NOMO-1 (cell line): ENCODE measurements around the gene DNAH17.
A peak's percentile ranks its signal among the peaks of the same experiment; 100 is the strongest.

ENCODE experiments used
- DNase-seq, 2 experiments: peaks; one replicate each; lab custom pipeline; 2025; ENCODE audit not compliant: unreplicated experiment in 2 of 2; lab: John Stamatoyannopoulos, UW

Gene DNAH17

DNA sequence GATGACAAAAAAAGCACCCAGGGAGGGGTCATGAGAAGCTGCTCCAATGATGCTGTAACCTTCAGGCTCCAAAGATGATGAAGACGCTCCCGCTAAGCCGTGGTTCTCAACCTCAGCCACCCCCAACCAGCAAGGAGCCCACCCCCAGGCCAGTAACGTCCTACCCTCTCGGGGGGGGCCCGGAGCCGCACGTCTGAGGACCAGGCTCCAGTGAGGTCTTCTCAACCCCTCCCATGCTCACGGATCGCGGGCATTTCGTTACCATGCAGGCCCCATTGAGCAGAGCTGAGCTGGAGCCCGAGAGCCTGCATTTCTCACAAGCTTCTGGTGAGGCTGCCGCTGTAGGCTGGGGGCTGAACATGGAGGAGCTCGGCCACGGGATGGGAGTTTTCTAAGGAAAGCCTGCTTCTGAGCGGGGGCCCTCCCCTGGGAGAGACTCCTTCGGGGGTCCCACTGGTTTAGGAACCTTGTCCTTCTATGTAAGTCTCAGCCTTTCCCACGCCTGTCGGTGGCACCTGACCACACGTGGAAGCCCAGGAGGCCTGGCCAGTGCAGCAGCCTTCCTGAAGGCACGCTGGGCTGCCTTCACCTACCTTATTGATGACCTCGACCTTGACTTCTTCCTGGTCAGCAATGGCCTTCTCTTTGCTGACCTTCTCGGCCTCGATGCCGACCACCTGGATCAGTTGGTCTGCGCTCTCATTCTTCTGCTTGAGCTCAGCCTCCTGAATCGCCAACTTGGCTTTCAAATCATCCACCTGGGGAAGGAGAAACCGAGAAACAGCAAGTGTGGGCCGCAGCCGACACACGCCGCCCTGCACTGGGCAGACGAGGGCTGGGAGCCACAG lies 116.0 kb downstream of the DNAH17 start:
- DNase-seq, result no peak

- DNase-seq, result no peak
Observed at GRCh38 chr17:78460176-78460675, 117.0 kb downstream of the DNAH17 start.

DNA sequence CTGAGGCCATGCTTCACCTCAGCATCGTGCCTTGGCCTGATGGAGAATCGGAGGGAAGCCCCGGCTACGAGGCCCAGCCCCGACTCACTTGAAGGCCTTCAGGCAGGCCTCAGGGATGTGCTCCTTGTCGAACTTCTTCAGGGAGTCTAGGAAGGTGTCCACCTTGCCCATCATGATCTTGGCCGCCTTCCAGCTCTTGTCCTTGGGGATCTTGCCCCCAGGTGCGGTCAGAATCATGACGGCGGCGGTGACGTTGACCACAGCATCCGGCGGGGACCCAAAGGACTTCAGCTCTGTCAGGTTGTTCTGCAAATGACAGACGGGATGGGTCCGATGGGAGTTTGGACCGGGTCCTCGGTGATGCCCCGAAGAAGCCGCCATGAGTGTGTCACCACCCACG lies 117.5 kb downstream of the DNAH17 start:
- no peak for DNase-seq

DNA sequence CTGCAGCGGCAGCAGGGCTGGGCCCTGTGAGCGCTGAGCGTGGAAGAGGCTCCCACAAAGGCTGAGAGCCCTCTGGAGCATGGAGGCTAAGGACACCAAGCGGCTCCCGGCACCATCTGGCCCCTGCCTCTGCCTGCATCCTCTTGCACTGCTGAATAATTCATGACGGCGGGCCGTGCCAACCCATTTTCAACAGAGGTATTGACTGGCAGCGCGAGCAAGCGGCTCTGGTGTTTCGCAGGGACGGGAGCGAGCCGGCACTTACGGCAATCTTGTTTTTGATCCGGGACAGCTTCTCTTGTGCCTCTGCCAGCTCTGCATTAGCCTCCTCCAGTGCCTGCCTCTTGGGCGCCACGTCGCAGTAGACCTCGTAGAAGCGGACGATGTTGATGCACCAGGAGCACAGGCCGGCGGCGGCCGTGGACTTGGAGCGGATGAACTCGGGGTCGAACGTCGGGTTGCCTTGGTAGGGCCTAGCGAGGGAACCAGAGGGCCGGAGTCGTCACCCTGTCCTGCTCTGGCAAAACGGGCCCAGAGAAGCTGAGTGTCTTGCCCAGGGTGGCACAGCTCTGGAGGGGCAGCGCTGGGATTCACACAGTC lies 118.4 kb downstream of the DNAH17 start:
- no peak for DNase-seq

GRCh38 chr17:78458091-78458490 lies 119.1 kb downstream of the DNAH17 start:
- DNase-seq, result no peak

DNA sequence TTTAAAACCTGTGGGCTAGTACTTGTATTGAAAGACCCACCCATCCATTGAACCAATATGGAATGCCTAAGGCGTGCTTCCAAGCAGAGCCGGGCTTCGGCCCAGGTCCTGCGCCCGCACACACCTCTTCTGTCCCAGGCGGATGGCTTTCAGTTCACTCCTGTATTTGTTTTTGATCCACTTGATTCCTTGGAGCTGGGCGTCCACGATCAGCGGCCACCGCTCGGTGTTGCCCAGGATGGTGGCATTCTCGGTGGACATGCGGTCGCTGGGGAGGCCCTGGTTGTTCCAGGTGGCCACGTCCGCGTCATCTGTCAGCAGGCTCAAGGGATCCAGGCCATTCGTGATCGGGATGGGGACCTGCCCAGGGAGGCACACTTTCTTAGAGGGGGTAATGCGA lies 122.8 kb downstream of the DNAH17 start:
- DNase-seq, result no peak

DNA sequence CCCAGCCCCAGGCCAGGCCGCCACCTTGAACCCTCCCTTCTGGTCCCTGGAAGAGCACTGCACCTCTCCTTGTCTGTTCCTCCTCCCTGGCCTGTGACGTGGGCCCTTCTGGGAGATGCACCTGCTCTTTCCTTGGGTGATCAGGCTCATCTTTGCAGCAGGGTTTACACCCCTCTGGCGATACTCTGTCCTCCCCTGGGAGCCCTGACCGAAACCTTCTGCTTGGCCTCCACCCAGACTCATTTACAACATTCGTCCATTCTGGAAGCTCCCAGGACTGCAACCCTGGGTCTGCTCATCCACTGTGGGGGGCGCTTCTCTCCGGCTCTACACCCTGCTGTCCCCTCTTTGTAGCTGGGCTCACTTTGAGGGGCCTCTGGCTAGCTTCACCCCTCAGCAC lies 125.4 kb downstream of the DNAH17 start:
- DNase-seq, result no peak

- DNase-seq, result peak; percentile 17 to 32
Observed at GRCh38 chr17:78450696-78451345, 126.4 kb downstream of the DNAH17 start.

- DNase-seq, result no peak
Observed at GRCh38 chr17:78449983-78450595, 127.1 kb downstream of the DNAH17 start.

GRCh38 chr17:78448356-78448993 lies 128.7 kb downstream of the DNAH17 start:
- DNase-seq, result no peak

DNA sequence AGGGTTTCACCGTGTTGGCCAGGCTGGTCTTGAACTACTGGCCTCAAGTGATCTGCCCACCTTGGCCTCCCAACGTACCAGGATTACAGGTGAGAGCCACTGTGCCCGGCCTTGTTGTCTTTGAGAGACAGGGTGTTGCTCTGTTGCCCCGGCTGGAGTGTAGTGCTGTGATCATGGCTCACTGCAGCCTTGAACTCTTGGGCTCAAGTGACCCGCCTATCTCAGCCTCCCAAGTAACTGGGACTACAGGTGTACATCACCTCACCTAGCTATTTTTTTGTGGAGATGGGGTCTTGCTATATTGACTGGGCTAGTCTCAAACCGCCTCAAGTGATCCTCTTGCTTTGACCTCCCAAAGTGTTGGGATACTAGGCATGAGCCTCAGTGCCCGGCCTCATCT lies 130.4 kb downstream of the DNAH17 start:
- no peak for DNase-seq

DNA sequence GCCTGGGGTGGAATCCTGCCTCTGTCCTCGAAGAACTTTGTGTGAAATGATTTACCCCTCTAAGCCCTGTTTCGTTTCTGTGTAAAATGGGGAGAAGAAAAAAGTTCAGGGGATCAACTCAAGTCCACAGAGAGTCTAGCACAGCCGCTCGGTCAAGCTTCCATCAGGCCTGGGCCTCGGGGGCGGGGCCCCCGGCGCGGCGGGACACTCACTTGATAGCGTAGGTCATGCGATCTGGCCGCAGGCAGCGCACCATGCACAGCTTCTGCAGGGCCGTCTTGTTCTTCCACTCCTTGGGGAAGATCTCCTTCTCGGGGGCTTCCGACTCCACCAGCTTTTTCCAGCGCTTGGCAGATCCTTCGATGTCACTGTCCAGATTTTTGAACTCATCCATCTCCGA lies 132.8 kb downstream of the DNAH17 start:
- no peak for DNase-seq

GRCh38 chr17:78442648-78443218 lies 134.5 kb downstream of the DNAH17 start:
- peak; percentile 97 for DNase-seq

DNA sequence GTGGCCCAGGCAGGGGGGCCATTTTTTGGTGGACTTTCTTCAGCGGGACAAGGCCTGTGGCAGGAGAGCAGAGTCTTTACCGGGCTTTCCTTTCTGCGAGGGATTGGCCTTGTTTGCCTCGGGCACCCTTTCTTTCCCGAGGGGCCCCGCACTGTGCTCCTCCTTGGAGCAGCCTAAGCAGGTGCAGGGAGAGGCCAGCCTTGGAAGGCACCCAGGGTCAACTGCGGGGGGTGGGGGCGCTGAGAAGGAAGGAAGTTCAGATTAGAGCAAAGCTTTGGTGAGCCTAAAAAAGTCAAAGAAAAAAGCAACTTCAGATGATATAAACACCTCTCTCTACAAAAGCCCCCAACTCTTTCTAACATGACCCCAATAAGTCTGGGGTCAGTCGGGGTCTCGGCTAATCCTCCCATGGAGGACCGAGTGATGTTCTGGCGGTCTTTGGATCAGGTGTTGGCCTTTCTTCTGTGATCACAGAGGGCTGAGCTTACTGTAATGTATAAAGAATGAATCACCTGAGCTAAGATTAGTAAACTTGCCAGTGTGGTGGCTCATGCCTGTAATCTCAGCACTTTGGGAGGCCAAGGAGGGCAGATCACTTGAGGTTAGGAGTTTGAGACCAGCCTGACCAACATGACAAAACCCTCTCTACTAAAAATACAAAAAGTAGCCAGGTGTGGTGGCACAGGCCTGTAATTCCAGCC lies 135.8 kb downstream of the DNAH17 start:
- DNase-seq, result no peak

GRCh38 chr17:78438694-78439325 lies 138.4 kb downstream of the DNAH17 start:
- no peak for DNase-seq

DNA sequence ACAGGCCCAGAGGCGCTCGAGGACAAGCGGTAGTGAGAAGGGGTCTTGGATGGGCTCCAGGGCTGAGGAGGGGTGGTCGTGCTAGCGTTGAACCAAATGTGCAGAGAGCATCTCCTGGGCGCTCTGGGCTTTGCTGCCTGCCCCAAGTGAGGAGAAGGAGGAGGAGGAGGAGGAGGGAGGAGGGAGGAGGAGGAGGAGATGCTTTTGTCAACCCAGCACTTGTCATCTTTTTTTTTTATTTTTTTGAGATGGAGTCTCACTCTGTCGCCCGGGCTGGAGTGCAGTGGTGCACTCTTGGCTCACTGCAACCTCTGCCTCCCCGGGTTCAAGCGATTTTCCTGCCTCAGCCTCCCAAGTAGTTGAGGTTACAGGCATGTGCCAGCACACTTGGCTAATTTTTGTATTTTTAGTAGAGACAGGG lies 138.9 kb downstream of the DNAH17 start:
- DNase-seq, result no peak

DNA sequence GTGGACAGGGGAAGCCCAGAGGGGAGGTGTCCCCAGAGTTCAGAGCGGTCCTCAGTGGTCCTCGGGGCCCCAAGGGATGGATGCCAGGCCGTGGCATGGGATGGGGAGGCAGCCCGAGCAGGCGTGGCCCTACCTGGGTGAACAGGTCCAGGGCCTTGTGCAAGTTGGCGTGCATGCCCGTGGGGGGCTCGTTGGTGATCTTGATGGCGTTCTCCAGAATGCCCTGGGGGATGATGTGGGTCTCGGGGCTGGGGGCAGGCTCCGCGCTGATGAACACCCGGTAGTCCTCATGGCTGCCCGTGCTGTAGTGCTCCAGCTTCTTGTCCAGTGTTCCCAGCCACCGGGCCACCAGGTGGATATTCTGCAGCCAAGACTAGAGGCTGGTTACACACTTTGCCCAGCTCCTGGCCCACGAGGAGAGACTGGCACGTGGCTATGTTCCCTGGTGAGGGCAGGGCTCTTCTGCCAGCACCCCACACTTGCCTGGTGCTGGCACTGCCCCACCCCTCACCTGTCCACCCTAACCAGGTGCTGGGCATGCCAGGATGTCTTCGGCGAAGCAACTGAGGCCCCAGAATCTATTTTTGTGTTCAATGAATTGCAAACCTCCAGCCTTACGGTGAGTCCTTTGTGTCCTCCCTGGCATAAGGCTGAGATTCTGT lies 139.6 kb downstream of the DNAH17 start:
- no peak for DNase-seq

DNA sequence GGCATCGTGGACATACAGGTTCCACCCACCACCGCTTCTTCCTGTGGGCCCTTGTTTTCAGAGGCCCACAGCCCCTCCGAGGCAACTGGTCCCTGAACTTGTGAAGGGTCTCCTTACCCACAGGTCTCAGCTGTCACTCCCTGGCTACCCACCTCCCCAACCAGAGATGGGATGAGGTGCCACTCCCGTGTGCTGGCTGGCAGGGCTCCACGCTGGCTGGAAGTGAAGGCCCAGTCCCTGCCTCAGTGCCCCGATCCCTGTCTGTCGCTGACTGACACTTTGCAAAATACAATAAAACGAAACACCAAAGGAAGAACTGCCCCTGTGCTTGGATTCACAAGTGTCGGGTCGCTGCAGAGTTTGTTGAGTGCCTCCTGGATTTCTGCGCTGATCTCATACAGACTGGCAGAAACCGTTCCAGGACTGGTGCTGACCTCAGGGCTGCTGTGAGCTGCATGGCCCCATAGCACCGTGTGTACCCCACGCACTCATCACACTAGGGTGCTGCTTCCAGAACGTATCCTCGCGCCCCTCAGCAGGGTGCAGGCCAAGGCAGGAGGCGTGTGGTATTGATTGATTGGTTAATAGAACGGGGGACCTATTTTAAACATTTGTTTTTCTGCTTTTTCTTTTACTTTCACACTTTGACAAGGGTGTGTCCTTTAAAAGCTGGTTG lies 141.7 kb downstream of the DNAH17 start:
- DNase-seq, result no peak
